ENCODE data around the gene CFDP1. TPM values are rescaled to one million over a fixed set of nuclear protein-coding genes. Genes with fewer than 3 reads are reported as not detected.

Gene CFDP1
- total RNA-seq, 6 donors from 2014 or later, result 36.8 to 185 (median 50.6) TPM

DNA sequence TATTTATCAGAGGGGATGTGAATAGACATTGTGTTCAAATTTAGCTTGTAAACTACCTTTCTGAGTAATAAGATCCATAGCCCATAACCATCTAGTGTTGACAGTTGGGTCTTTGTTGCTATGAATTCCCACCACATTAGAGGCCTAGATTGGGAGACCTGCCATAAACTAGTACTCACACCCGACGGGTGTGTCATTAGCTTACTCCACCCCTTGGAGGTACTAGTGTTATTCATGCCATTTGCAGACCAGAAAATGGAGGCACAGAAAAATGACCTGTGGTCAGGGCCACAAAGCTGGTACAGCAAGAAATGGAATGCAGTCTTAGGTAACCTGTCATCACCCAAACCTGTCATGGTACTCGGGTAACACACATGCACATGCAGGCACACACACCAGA lies 140.6 kb downstream of the CFDP1 start:
- H3K27ac ChIP-seq, result no peak overlapping the region
- ATAC-seq (ENCODE audit: low FRiP score in 2 of 2) (no peak), DNase-seq (no peak)
- no peaks in the 10 kb centered on the region for H3K27me3 ChIP-seq
- no peak overlapping the region for H3K4me3 ChIP-seq
- peaks cover 13 to 25% (median 17%) of the 10 kb centered on the region in 4 donors for H3K4me1 ChIP-seq
- H3K9me3 ChIP-seq, result no peaks in the 10 kb centered on the region
- peaks cover 4 to 32% (median 19%) of the 10 kb centered on the region in 4 donors for H3K36me3 ChIP-seq
- WGBS, 2 donors, result 86 to 91% methylated on average over 3 of the region's 3 CpGs
- TF ChIP-seq EP300 (IDR thresholded peaks at IDR 0.05) (no peak), POLR2A (IDR thresholded peaks at IDR 0.05) (no peak), POLR2AphosphoS5 (IDR thresholded peaks at IDR 0.05) (no peak)
- TF ChIP-seq, protein P1, sequence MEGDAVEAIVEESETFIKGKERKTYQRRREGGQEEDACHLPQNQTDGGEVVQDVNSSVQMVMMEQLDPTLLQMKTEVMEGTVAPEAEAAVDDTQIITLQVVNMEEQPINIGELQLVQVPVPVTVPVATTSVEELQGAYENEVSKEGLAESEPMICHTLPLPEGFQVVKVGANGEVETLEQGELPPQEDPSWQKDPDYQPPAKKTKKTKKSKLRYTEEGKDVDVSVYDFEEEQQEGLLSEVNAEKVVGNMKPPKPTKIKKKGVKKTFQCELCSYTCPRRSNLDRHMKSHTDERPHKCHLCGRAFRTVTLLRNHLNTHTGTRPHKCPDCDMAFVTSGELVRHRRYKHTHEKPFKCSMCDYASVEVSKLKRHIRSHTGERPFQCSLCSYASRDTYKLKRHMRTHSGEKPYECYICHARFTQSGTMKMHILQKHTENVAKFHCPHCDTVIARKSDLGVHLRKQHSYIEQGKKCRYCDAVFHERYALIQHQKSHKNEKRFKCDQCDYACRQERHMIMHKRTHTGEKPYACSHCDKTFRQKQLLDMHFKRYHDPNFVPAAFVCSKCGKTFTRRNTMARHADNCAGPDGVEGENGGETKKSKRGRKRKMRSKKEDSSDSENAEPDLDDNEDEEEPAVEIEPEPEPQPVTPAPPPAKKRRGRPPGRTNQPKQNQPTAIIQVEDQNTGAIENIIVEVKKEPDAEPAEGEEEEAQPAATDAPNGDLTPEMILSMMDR (IDR thresholded peaks at IDR 0.05), result no peak

DNA sequence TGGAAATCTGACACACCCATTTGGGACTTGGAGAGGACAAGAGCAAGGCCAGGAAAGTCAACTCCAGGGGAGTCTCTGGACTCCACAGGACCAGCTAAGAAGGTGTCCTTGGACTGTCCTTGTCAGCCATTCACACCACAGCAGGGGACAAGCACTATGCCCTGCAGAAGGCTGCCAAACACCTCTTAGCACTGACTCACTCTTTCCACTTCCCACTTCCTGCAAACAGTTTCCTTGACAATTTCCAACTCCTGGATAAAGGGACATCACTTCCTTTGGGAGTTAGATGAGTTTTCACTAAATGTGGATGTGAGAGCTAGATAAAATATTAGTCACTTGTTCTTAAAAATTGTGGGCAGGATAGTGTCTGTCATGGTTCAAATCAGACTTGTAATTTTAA lies 144.1 kb downstream of the CFDP1 start:
- DNase-seq (no peak), ATAC-seq (ENCODE audit: low FRiP score in 2 of 2) (no peak)
- Histone ChIP-seq H3K4me1 (peaks cover 13 to 22% (median 17%) of the 10 kb centered on the region in 4 donors), H3K9me3 (no peaks in the 10 kb centered on the region), H3K36me3 (peaks cover 4 to 28% (median 15%) of the 10 kb centered on the region in 4 donors), H3K27ac (peak overlapping the region in 3 of 4 donors; percentile 43 to 77 (median 65)), H3K27me3 (no peaks in the 10 kb centered on the region), H3K4me3 (no peak overlapping the region)
- TF ChIP-seq, protein P1 (IDR thresholded peaks at IDR 0.05), result no peak
- no peak for TF ChIP-seq POLR2A (IDR thresholded peaks at IDR 0.05)
- peak in 1 of 2 donors; percentile 77 for TF ChIP-seq POLR2AphosphoS5 (IDR thresholded peaks at IDR 0.05)
- peak in 2 of 4 donors; percentile 53 to 75 for TF ChIP-seq EP300 (IDR thresholded peaks at IDR 0.05)

DNA sequence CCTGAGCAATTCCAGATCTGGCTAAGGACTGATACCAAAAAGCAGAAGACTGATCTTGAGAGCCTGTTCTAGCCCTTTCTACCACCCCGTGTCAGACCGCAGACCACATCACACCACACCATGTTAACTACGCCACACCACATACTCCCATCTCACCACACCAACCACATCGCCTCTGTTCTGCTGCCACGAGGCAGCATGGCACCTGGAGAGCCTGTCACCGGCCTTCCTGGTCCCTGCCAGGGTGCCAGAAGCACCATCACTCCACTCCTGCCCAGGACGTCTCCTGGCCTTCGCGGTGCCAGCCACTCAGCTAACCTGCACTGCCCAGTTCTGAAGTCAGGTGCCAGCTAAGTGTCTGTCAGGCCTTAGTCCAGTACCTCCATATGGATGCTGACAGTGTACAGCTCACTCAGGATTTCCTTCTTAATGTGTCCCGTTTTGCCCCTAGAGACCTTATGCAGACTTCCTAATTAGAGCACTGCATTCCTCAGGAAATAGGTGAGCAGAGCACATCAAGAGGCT lies 144.6 kb downstream of the CFDP1 start:
- H3K4me1 ChIP-seq, result peaks cover 13 to 22% (median 17%) of the 10 kb centered on the region in 4 donors
- 72 to 83% methylated on average over 10 of the region's 10 CpGs for whole genome bisulfite sequencing, 2 donors
- H3K9me3 ChIP-seq, result no peaks in the 10 kb centered on the region
- peak overlapping the region; percentile 11 to 77 (median 54) for H3K27ac ChIP-seq
- TF ChIP-seq, protein P1 (IDR thresholded peaks at IDR 0.05), result no peak
- TF ChIP-seq POLR2A (IDR thresholded peaks at IDR 0.05) (no peak), POLR2AphosphoS5 (IDR thresholded peaks at IDR 0.05) (no peak), EP300 (IDR thresholded peaks at IDR 0.05) (no peak)
- no peaks in the 10 kb centered on the region for H3K27me3 ChIP-seq
- peaks cover 4 to 25% (median 14%) of the 10 kb centered on the region in 4 donors for H3K36me3 ChIP-seq
- H3K4me3 ChIP-seq, result no peak overlapping the region
- ATAC-seq (ENCODE audit: low FRiP score in 2 of 2) (peak in 1 of 2 donors; percentile 50), DNase-seq (no peak)

DNA sequence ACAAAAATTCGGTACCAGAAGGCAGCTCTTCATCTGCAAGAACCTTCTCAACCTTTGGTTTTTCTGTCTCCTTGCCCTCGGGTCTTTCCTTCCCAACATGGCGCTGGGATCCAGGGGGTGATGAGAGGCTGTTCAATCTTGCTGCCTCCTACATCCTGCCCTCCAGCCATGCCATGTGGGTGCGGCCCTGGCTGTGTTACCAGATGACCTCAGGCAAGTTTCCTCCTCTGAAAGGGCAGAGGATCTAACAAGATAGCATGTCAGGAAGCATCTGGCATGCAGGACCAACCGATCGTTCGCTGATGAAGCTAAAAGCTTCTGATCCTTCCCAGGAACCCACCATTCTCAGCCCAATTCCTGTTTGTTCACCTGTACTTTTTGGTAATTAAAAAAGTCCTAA lies 145.1 kb downstream of the CFDP1 start:
- Histone ChIP-seq H3K36me3 (peaks cover under 1 to 21% (median 11%) of the 10 kb centered on the region in 4 donors), H3K27ac (peak overlapping the region; percentile 11 to 77 (median 54)), H3K27me3 (no peaks in the 10 kb centered on the region), H3K4me3 (no peak overlapping the region), H3K4me1 (peaks cover 13 to 22% (median 17%) of the 10 kb centered on the region in 4 donors), H3K9me3 (no peaks in the 10 kb centered on the region)
- TF ChIP-seq POLR2AphosphoS5 (IDR thresholded peaks at IDR 0.05), result peak in 1 of 2 donors; percentile 55
- no peak for TF ChIP-seq POLR2A (IDR thresholded peaks at IDR 0.05)
- TF ChIP-seq EP300 (IDR thresholded peaks at IDR 0.05), result peak in 2 of 4 donors; percentile 36 to 73
- TF ChIP-seq, protein P1 (IDR thresholded peaks at IDR 0.05), result no peak
- WGBS, 2 donors, result 71 to 75% methylated on average over 7 of the region's 7 CpGs
- peak; percentile 15 to 20 for ATAC-seq (ENCODE audit: low FRiP score in 2 of 2)
- DNase-seq, result no peak

DNA sequence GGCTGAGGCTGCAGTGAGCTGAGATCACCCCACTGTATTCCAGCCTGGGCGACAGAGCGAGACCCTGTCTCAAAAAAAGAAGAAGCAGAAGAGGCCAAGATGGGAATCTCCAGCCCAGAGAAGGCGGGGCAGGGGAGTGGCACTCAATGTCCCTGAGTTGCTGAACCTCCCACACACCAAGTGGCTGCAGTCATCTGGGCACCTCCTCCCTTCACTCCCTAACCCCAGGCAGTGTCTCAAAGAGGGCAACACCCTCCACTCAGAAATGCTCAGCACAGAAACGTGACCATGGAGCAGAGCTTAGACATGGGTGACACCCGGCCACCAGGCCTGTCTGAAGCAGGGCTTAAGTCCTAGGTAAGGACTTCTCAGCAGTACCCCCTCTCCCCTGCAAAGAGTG lies 145.6 kb downstream of the CFDP1 start:
- H3K36me3 ChIP-seq, result peaks cover 0 to 16% (median 7%) of the 10 kb centered on the region in 4 donors
- no peak for TF ChIP-seq POLR2A (IDR thresholded peaks at IDR 0.05)
- TF ChIP-seq, protein P1 (IDR thresholded peaks at IDR 0.05), result no peak
- TF ChIP-seq EP300 (IDR thresholded peaks at IDR 0.05), result no peak
- no peak for TF ChIP-seq POLR2AphosphoS5 (IDR thresholded peaks at IDR 0.05)
- peak; percentile 76 for ATAC-seq (ENCODE audit: low FRiP score in 2 of 2)
- peaks cover 13 to 22% (median 17%) of the 10 kb centered on the region in 4 donors for H3K4me1 ChIP-seq
- H3K27ac ChIP-seq, result peak overlapping the region in 3 of 4 donors; percentile 28 to 65 (median 39)
- WGBS, 2 donors, result 82 to 84% methylated on average over 4 to 5 of the region's 5 CpGs
- no peak overlapping the region for H3K4me3 ChIP-seq
- H3K27me3 ChIP-seq, result no peaks in the 10 kb centered on the region
- H3K9me3 ChIP-seq, result no peaks in the 10 kb centered on the region
- peak in 1 of 2 donors; percentile 69 for DNase-seq

All from upper lobe of left lung (tissue), 6 donors.